Thyroid gland (tissue), 4 donors: ENCODE results near the gene UBE2H. TPM values are rescaled to one million over a fixed set of nuclear protein-coding genes. Genes with fewer than 3 reads are reported as not detected.

Experiments used
- DNase-seq, 2 donors: peaks; one replicate each; pipeline ENCODE4 v3.0.0-alpha.2; 2019
- H3K27ac ChIP-seq, 3 donors: fragments of 200-600 bp; sonication (generic); 1 replicate in 2 of 3; 2 replicates in 1 of 3; pipeline ENCODE4 v1.5.1; 2016 to 2019; ENCODE audit warnings: mild to moderate bottlenecking in 1 of 3, moderate library complexity in 1 of 3
- H3K27me3 ChIP-seq: fragments of 200-600 bp; sonication (generic); one replicate; pipeline ENCODE4 v1.5.1; 2019
- H3K36me3 ChIP-seq, 2 donors: fragments of 200-600 bp; sonication (generic); one replicate each; pipeline ENCODE4 v1.5.1; 2016 to 2019
- H3K4me1 ChIP-seq, 2 donors: fragments of 200-600 bp; sonication (generic); one replicate each; pipeline ENCODE4 v1.5.1; 2017 to 2019
- H3K4me3 ChIP-seq, 3 donors: fragments of 200-600 bp; sonication (generic); replicated peaks in 1 of 3; 1 replicate in 2 of 3; 2 replicates in 1 of 3; pipeline ENCODE4 v1.5.1; 2016; ENCODE audit warnings: mild to moderate bottlenecking in 1 of 3
- H3K9me3 ChIP-seq: fragments of 200-600 bp; sonication (generic); one replicate; pipeline ENCODE4 v1.5.1; 2017
- CTCF ChIP-seq, 6 experiments: fragments of 200-600 bp in 3 of 6; fragments of 450-650 bp in 3 of 6; sonication (generic) in 3 of 6; IDR thresholded peaks; one replicate each; pipeline ENCODE4 v1.5.1; 2016 to 2019; ENCODE audit warnings: antibody characterized with exemption in 6 of 6, mild to moderate bottlenecking in 2 of 6, inconsistent platforms in 1 of 6, moderate library complexity in 1 of 6
- POLR2A ChIP-seq, 2 donors: fragments of 450-650 bp; IDR thresholded peaks; one replicate each; pipeline ENCODE4 v1.6.1; 2017; ENCODE audit warnings: antibody characterized with exemption in 2 of 2, mild to moderate bottlenecking in 2 of 2, moderate library complexity in 1 of 2
- WGBS, 2 donors: methylation state at CpG; one replicate each; pipeline ENCODE4 v1.1.5; 2017; 5-methylcytosine and 5-hydroxymethylcytosine counted together
- intact Hi-C: fragments of 100-400 bp; cut with DNase I; formaldehyde crosslinking; loops from one replicate; pipeline ENCODE4 v1.15.1; 2023
- total RNA-seq, 4 donors: library from RNA; depleted of rRNA; stranded (reverse); fragments of >200 nt; gene quantifications; one replicate each; pipeline ENCODE4 v1.2.3, GENCODE V29; 2016

UBE2H gene
- total RNA-seq, 4 donors from 2014 or later: 97.7 to 156 (median 122) TPM

DNA sequence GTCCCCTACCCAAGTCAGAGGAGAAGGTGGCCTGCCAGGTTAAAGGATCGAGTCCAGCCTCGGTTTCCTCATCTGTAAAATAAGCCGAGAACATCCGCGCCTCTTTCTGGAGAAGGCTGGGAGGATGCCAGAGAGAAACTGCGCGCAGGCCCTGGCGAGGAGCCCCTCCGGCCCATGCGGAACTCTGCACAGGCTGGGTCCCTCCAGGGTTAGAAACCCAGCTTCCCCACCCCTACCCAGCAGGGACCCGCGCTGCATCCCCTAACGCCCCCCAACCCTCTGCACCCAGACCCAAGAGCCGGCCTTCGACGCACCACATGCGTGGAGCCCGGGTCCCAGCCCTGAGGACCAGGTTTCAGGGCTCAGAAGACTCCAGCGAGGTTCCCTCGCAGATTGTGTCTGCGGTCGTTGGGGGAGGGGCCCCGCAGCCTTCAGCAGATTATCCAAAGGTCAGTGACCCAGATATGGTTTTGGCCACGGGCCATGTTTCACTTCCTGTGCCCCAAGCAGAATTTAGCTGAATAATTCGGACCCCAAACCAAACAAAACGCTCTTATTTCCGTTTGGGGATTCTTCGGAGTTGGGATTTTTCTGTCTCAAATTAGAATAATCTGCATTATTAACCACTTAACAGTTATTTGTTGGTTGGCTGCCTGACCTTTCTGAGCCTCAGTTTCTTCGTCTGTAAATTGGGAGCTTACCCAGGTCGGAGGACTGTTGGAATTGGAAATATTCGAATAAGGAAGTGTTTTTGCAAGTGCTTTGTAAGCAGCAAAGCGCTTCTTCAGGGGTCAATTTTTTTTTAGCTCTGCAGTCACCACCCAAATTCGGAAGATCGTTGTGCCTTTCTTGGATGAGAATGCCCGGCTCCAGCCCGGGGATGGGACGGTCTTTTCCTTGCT lies 167.7 kb downstream of the UBE2H start:
- DNase-seq: peak in 1 of 2 donors; percentile 15
- 7 to 9% methylated on average over 20 to 37 of the region's 37 CpGs for WGBS, 2 donors

DNA sequence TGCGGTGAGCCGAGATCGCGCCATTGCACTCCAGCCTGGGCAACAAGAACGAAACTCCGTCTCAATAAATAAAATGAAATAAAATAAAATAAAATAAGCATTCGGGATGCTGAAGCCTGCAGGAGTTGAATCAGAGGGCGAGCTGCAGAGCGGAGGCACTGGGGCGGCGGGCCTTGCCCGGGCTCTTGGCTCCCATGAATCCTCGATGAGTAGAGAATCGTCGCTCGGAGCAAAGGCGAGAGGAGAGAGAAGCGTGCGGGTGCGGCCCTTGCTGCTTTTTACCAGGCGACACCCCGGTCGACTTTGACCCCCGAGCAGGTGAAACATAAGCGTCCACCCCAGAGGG lies 168.3 kb downstream of the UBE2H start:
- intact Hi-C loops: no loop called here
- H3K27me3 ChIP-seq: peaks cover 41% of the 10 kb centered on the region
- no peak for TF ChIP-seq CTCF (IDR thresholded peaks at IDR 0.05)
- no peak for TF ChIP-seq POLR2A (IDR thresholded peaks at IDR 0.05)
- H3K27ac ChIP-seq: no peak overlapping the region
- H3K4me3 ChIP-seq: no peak overlapping the region
- no peak for DNase-seq
- H3K9me3 ChIP-seq: no peaks in the 10 kb centered on the region
- H3K36me3 ChIP-seq: no peaks in the 10 kb centered on the region
- WGBS, 2 donors: 18 to 20% methylated on average over 24 to 25 of the region's 25 CpGs
- peaks cover 12 to 38% of the 10 kb centered on the region in 2 donors for H3K4me1 ChIP-seq

More for the DNA sequence above, 167.7 kb downstream of the UBE2H start:
- Histone ChIP-seq H3K4me1 (peaks cover 12 to 38% of the 10 kb centered on the region in 2 donors), H3K9me3 (no peaks in the 10 kb centered on the region), H3K27ac (no peak overlapping the region), H3K36me3 (no peaks in the 10 kb centered on the region), H3K27me3 (peaks cover 41% of the 10 kb centered on the region), H3K4me3 (no peak overlapping the region)
- intact Hi-C loops: no loop called here
- TF ChIP-seq POLR2A (IDR thresholded peaks at IDR 0.05): no peak
- no peak for TF ChIP-seq CTCF (IDR thresholded peaks at IDR 0.05)

DNA sequence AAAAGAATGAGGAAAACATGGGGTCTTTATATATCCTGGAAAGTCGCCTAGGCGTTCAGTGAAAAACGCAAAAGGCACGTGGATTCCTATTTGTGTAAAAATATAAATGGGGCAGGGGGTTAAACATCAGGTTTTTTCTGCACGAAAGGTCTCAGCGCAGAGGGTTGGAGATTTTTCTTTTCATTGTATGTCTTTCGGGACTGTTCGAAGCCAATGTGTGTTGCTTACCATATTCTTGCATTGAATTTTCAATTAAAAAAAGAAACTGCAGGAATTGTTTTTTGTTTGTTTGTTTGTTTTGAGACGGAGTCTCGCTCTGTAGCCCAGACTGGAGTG lies 169.2 kb downstream of the UBE2H start:
- peaks cover 41% of the 10 kb centered on the region for H3K27me3 ChIP-seq
- DNase-seq: no peak
- no peak overlapping the region for H3K4me3 ChIP-seq
- H3K4me1 ChIP-seq: peaks cover 20 to 46% of the 10 kb centered on the region in 2 donors
- H3K27ac ChIP-seq: no peak overlapping the region
- TF ChIP-seq POLR2A (IDR thresholded peaks at IDR 0.05) (no peak), CTCF (IDR thresholded peaks at IDR 0.05) (no peak)
- intact Hi-C loops: no loop called here
- WGBS, 2 donors: 12 to 15% methylated on average over 10 of the region's 10 CpGs
- H3K36me3 ChIP-seq: no peaks in the 10 kb centered on the region
- no peaks in the 10 kb centered on the region for H3K9me3 ChIP-seq

- no peak for TF ChIP-seq POLR2A (IDR thresholded peaks at IDR 0.05)
- TF ChIP-seq CTCF (IDR thresholded peaks at IDR 0.05): no peak
- WGBS, 2 donors: 7 to 12% methylated on average over 29 to 42 of the region's 42 CpGs
- intact Hi-C loops: no loop called here
- H3K4me3 ChIP-seq: no peak overlapping the region
- no peaks in the 10 kb centered on the region for H3K36me3 ChIP-seq
- no peaks in the 10 kb centered on the region for H3K9me3 ChIP-seq
- H3K27me3 ChIP-seq: peaks cover 41% of the 10 kb centered on the region
- H3K27ac ChIP-seq: no peak overlapping the region
- DNase-seq: no peak
- peaks cover 20 to 48% of the 10 kb centered on the region in 2 donors for H3K4me1 ChIP-seq
Measured at GRCh38 chr7:129782818-129783583, 169.8 kb downstream of the UBE2H start.
